LNCAP (cell line): Measurements from ENCODE around the gene DLEC1.

ENCODE experiments used
- TF ChIP-seq, protein P1 (sequence below): fragments of 450-650 bp; IDR thresholded peaks from 2 replicates; pipeline ENCODE4 v1.5.1; 2017; ENCODE audit warnings: mild to moderate bottlenecking

DLEC1 gene

DNA sequence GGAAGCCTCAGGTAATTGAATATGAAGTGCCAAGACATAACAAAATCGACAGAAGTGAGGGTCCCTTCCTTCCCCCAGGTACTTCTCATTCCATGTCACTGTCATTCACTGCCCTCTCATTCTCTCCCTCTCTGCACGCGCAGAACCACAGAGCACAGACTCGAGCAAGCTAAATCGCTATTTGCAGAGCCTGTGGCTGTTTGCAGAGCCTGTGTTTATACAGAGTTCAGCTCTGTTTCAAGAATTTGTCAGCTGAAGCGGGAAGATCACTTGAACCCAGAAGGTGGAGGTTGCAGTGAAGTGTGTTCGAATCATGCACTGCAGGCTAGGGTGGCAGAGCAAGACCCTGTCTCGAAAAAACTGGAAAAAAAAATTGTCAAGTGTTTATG is 45.9 kb upstream of the DLEC1 start:
- TF ChIP-seq, protein P1, sequence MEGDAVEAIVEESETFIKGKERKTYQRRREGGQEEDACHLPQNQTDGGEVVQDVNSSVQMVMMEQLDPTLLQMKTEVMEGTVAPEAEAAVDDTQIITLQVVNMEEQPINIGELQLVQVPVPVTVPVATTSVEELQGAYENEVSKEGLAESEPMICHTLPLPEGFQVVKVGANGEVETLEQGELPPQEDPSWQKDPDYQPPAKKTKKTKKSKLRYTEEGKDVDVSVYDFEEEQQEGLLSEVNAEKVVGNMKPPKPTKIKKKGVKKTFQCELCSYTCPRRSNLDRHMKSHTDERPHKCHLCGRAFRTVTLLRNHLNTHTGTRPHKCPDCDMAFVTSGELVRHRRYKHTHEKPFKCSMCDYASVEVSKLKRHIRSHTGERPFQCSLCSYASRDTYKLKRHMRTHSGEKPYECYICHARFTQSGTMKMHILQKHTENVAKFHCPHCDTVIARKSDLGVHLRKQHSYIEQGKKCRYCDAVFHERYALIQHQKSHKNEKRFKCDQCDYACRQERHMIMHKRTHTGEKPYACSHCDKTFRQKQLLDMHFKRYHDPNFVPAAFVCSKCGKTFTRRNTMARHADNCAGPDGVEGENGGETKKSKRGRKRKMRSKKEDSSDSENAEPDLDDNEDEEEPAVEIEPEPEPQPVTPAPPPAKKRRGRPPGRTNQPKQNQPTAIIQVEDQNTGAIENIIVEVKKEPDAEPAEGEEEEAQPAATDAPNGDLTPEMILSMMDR = no peak

DNA sequence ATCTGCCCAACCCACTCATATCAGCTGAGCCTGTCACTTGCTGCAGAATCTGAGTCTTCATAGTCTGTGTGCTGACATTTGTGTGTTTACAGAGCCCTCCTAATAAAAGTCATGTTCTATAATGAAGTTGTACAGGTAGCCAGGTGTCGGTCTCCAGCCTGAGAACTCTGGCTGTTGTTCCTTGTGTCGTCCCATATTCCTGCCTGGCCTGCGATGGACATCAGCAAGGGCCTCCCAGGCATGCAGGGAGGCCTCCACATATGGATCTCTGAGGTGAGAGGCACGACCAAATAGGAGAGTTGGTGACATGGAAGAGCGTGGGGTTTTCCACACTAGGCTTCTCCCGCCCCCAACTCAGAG is 45.6 kb upstream of the DLEC1 start:
- TF ChIP-seq, protein P1 = no peak

DNA sequence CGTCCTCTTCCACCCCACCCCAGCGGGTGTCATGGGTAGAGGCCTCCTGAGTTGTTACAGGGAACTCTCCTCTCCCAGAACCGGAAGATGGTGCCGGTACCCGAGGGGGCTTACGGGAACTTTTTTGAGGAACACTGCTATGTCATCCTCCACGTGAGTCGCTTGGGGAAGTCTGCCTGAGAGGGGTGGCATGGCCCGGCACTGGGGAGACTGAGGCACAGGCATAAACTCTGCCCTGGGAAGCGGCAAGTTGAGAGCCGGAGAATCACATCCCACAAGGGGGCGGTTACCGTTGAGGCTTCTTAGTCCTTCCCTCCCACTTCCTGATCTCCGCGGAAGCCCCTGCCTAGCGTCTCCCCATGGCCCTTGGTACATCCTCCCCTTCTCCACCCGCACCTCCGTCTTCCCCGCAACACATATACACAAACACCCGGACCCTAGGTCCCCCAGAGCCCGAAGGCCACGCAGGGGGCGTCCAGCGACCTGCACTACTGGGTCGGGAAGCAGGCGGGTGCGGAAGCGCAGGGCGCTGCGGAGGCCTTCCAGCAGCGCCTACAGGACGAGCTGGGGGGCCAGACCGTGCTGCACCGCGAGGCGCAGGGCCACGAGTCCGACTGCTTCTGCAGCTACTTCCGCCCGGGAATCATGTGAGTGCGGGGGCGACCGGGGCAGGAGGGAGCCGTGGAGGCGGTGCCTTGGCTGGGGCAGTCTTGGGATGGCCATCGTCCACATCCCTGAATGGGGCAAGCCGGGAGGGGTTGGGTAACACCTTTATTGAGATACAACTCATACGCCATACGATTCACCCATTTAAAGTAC is 45.0 kb upstream of the DLEC1 start:
- TF ChIP-seq, protein P1 = no peak

DNA sequence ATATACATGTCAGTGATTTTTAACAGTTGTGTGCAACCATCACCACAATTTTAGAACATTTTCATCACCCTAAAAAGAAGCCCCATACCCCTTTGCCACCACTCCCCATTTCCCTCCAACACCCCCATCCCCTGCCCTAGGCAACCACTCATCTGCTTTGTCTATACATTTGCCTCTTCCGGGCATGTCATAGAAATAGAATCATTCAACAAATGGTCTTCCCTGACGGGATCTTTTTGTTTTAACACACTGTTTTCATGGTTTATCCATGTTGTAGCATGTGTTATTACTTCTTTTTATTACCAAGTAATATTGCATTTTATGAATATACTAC is 44.4 kb upstream of the DLEC1 start:
- TF ChIP-seq, protein P1 = no peak

DNA sequence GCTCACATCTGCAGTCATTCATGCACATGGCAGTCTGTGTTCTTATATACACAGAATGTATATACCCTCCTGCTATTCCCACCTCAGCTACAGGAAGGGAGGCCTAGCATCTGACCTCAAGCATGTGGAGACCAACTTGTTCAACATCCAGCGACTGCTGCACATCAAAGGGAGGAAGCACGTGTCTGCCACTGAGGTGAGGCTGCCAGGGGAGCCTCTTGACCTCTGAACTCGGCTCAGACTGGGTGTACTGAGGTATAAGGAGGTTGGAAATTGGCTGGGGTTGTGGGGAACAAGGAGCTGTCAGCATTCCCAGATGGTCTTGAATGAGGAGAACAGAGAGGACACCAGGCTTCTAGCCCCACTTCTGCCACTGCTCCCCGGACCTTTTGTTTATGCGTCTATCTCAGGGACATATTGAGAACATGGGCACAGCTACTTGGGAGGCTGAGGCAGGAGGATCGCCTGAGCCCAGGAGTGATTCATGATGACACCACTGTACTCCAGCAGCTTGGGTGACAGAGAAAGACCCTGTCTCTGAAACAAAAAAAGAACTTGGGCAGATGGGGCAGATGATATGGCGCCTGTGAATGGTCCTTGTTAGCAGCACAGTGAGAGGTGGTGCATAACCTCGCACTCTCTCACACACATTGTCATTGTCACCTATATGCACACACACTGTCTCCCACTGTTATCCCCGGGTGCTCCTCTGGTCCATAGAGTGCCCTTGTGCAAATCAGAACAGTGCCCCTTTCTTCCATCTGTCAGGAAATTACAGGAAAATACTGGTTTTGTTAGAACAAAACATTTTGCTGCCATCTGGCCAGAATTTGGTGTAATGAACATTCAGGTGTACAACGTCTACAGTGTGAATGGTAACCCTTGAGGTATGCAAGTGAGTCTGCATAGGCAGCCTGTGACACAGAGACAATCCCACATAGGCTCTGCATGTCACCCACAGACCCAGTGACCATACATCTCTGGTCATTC is 43.1 kb upstream of the DLEC1 start:
- TF ChIP-seq, protein P1 = no peak

DNA sequence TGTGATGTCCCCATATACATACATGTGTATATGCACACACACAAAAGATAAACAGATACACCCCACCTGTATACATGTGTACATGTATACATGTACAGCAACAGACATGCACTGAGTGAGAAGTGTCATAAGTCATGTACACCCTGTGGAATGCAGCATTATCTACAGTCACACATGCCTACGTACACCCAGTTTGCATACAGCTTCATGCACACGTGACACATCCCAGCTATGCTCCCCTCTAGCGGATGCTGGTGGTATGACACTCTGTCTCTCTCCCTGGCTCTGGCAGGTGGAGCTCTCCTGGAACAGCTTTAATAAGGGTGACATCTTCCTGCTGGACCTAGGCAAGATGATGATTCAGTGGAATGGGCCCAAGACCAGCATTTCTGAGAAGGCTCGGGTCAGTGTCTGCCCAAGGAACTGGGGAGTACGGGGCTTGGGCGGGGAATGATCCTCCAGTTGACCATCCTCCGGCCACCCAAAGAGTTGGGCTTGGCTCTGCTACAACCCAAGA is 42.2 kb upstream of the DLEC1 start:
- TF ChIP-seq, protein P1 = peak; percentile 93

DNA sequence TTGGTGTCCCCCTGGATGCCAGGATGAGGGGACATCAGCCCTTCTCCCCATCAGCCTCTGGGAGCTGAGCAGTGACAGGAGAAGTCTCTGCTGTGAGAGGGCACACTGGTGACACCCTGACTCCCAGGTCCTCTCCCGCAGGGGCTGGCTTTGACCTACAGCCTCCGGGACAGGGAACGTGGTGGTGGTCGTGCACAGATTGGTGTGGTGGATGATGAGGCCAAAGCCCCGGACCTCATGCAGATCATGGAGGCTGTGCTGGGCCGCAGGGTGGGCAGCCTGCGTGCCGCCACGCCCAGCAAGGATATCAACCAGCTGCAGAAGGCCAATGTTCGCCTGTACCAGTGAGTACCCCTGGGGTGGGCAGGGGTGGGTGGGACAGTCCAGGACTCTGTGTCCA is 41.7 kb upstream of the DLEC1 start:
- TF ChIP-seq, protein P1 = no peak
